K562 (cell line): Measurements from ENCODE around the gene EXOC6.

Source experiments
- CREB1 ChIP-seq, 2 experiments: sonication (generic) in 1 of 2; formaldehyde crosslinking in 1 of 2; IDR thresholded peaks; 2 replicates each; pipeline versions ENCODE4 v1.6.1 to v1.8.0; 2012 to 2022; ENCODE audit warnings: inconsistent platforms in 1 of 2, mild to moderate bottlenecking in 1 of 2, missing genetic modification reagents in 1 of 2, moderate library complexity in 1 of 2
- KHSRP ChIP-seq: fragments of 450-650 bp; IDR thresholded peaks from 2 replicates; pipeline ENCODE4 v1.6.1; 2017
- MYC ChIP-seq, 2 experiments: fragments of 250-450 bp in 1 of 2; sonication (Bioruptor Pico) in 1 of 2; IDR thresholded peaks; 2 replicates each; pipeline versions ENCODE4 v1.5.1 to v1.6.1; 2012 to 2021; ENCODE audit warnings: low read depth in 2 of 2, borderline replicate concordance in 1 of 2, improper control_type of control experiment in 1 of 2, low read length in 1 of 2, mild to moderate bottlenecking in 1 of 2, moderate library complexity in 1 of 2
- YY1 ChIP-seq, 3 experiments: IDR thresholded peaks; 2 replicates each; pipeline ENCODE4 v1.6.1; 2011; ENCODE audit warnings: low read length in 2 of 3, mild to moderate bottlenecking in 2 of 3, moderate library complexity in 2 of 3, borderline replicate concordance in 1 of 3, control low read depth in 1 of 3, low read depth in 1 of 3; ENCODE audit not compliant: insufficient read depth in 3 of 3, insufficient replicate concordance in 2 of 3, control insufficient read depth in 1 of 3, insufficient read length in 1 of 3; ENCODE audit errors: extremely low read depth in 1 of 3
- TF ChIP-seq, protein P1 (sequence below), 3 experiments: IDR thresholded peaks in 2 of 3; conservative IDR thresholded peaks in 1 of 3; 2 replicates each; pipeline ENCODE4 v1.5.1; 2011 to 2012; ENCODE audit warnings: low read length in 3 of 3, mild to moderate bottlenecking in 3 of 3, control low read depth in 2 of 3, improper control_type of control experiment in 1 of 3, inconsistent platforms in 1 of 3, low read depth in 1 of 3, mixed read lengths in 1 of 3, moderate library complexity in 1 of 3; ENCODE audit not compliant: insufficient read depth in 2 of 3

DNA sequence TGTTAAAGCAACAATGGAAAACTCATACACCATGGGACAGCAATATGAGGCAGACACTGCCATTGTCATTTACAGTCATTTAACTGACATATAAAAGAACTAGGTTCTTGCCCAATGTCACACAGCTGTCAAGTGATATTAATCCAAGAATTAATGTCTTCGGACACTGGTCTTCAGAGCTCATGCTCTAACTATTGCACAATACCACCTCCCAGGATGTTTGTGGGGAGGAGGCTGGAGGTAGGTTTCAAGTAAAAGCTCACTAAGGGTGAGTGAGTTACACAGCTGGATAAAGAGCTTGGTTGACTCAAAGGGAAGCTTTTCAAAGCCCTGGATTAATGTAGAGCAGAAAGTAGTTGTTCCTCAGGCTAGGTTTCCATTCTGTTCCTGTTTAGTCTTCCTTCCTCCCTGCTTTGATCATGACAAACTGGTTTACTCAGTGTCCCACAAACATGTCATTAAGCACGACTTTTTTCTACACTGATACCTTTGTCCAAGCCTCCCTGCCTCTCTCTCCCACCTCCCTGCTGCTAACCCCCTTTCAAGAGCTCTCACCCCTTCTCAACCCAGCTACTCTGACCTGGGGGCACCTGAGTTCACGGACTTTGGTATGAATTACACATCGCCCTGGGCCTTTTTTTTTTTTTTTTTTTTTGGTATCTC, 987 bp upstream of the EXOC6 start:
- TF ChIP-seq CREB1 (IDR thresholded peaks at IDR 0.05), result no peak
- no peak for TF ChIP-seq CREB1 (CRISPR knock-in tag; IDR thresholded peaks at IDR 0.05)
- TF ChIP-seq, protein P1, sequence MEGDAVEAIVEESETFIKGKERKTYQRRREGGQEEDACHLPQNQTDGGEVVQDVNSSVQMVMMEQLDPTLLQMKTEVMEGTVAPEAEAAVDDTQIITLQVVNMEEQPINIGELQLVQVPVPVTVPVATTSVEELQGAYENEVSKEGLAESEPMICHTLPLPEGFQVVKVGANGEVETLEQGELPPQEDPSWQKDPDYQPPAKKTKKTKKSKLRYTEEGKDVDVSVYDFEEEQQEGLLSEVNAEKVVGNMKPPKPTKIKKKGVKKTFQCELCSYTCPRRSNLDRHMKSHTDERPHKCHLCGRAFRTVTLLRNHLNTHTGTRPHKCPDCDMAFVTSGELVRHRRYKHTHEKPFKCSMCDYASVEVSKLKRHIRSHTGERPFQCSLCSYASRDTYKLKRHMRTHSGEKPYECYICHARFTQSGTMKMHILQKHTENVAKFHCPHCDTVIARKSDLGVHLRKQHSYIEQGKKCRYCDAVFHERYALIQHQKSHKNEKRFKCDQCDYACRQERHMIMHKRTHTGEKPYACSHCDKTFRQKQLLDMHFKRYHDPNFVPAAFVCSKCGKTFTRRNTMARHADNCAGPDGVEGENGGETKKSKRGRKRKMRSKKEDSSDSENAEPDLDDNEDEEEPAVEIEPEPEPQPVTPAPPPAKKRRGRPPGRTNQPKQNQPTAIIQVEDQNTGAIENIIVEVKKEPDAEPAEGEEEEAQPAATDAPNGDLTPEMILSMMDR (IDR thresholded peaks at IDR 0.05 in 2 of 3, conservative IDR thresholded peaks at IDR 0.05 in 1 of 3; ENCODE audit: insufficient read depth in 2 of 3, low read depth in 1 of 3, low read length in 3 of 3), result no peak
- no peak for TF ChIP-seq MYC (IDR thresholded peaks at IDR 0.05; ENCODE audit: low read depth, low read length)
- no peak for TF ChIP-seq MYC (CRISPR knock-in tag; IDR thresholded peaks at IDR 0.05; ENCODE audit: borderline replicate concordance, low read depth)
- TF ChIP-seq YY1 (IDR thresholded peaks at IDR 0.05; ENCODE audit: borderline replicate concordance in 1 of 3, control insufficient read depth in 1 of 3, extremely low read depth in 1 of 3, insufficient read depth in 3 of 3, insufficient read length in 1 of 3, insufficient replicate concordance in 2 of 3, low read depth in 1 of 3, low read length in 2 of 3), result no peak
- no peak for TF ChIP-seq KHSRP
